Measurements from ENCODE around the gene LRG1. TPM values are rescaled to one million over a fixed set of nuclear protein-coding genes. Genes with fewer than 3 reads are reported as not detected.

LRG1 gene, protein sequence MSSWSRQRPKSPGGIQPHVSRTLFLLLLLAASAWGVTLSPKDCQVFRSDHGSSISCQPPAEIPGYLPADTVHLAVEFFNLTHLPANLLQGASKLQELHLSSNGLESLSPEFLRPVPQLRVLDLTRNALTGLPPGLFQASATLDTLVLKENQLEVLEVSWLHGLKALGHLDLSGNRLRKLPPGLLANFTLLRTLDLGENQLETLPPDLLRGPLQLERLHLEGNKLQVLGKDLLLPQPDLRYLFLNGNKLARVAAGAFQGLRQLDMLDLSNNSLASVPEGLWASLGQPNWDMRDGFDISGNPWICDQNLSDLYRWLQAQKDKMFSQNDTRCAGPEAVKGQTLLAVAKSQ
- 5.0 and 14.6 TPM in 2 replicates for total RNA-seq (2011; cell fraction: chromatin; rRNA removed; ENCODE audit: low replicate concordance)
- total RNA-seq (2011; cell fraction: nucleolus; rRNA removed), result 18.2 and 23.3 TPM in 2 replicates
- 12.4 and 14.4 TPM in 2 replicates for total RNA-seq (2011; cell fraction: nucleoplasm; rRNA removed)
- 8.4 and 10.6 TPM in 2 replicates for total RNA-seq (2014; rRNA removed)
- 3.8 and 4.6 TPM in 2 replicates for total RNA-seq (2014; rRNA removed; fragmentation: Illumina TruSeq; extraction: Trizol)
- 9.4 and 9.5 TPM in 2 replicates for total RNA-seq (2015; rRNA removed; fragmentation: Illumina TruSeq; extraction: Trizol)
- total RNA-seq (2021), result 11.5 and 11.7 TPM in 2 replicates
- polyA plus RNA-seq (2011; rRNA removed), result 10.9 and 11.9 TPM in 2 replicates
- polyA plus RNA-seq (2011; cell fraction: cytosol; rRNA removed), result 15.4 and 23.9 TPM in 2 replicates
- 2.7 and 3.4 TPM in 2 replicates for polyA plus RNA-seq (2011; cell fraction: nucleus; rRNA removed)
- 9.0 and 20.7 TPM in 2 replicates for polyA plus RNA-seq (2012)
- polyA plus RNA-seq (2014; fragmentation: Illumina TruSeq; extraction: Trizol), result 8.7 and 12.6 TPM in 2 replicates
- polyA plus RNA-seq (2014; fragmentation: Nextera tagmentation; extraction: Ambion mirVana), result 1 to 10 TPM; 1.5 to 5.1 TPM
- polyA plus RNA-seq (2014; rRNA removed), result 11.9 and 12.3 TPM in 2 replicates
- polyA minus RNA-seq (2011; rRNA and poly(A)+ RNA removed), result 3.2 and 3.6 TPM in 2 replicates
- polyA minus RNA-seq (2011; cell fraction: cytosol; rRNA and poly(A)+ RNA removed), result 6.2 and 7.6 TPM in 2 replicates
- polyA minus RNA-seq (2011; cell fraction: nucleus; rRNA and poly(A)+ RNA removed), result 1.2 and 2.6 TPM in 2 replicates
- percentile 72 among the genes with signal in this experiment for Bru-seq, nascent RNA
- BruChase-seq, experiment 1, labeled RNA remaining after a 2-hour chase, result percentile 73 among the genes with signal in this experiment
- BruChase-seq, experiment 2, labeled RNA remaining after a 6-hour chase, result percentile 79 among the genes with signal in this experiment
- long read RNA-seq, experiment 1, transcript LRG1-201 (2 exons, 3,036 nt), result major isoform, 44 of 81 reads
- long read RNA-seq, experiment 1, partial matches to known transcripts, result 0 of 81 reads
- long read RNA-seq, experiment 1, other reads (novel, unspliced or antisense), result 37 of 81 reads
- long read RNA-seq, experiment 2, transcript LRG1-201 (2 exons, 3,036 nt), result major isoform, 13 of 16 reads
- long read RNA-seq, experiment 2, partial matches to known transcripts, result 0 of 16 reads
- long read RNA-seq, experiment 2, other reads (novel, unspliced or antisense), result 3 of 16 reads
- long read RNA-seq, experiment 3, transcript LRG1-201 (2 exons, 3,036 nt), result major isoform, 19 of 23 reads
- long read RNA-seq, experiment 3, partial matches to known transcripts, result 0 of 23 reads
- long read RNA-seq, experiment 3, other reads (novel, unspliced or antisense), result 4 of 23 reads

DNA sequence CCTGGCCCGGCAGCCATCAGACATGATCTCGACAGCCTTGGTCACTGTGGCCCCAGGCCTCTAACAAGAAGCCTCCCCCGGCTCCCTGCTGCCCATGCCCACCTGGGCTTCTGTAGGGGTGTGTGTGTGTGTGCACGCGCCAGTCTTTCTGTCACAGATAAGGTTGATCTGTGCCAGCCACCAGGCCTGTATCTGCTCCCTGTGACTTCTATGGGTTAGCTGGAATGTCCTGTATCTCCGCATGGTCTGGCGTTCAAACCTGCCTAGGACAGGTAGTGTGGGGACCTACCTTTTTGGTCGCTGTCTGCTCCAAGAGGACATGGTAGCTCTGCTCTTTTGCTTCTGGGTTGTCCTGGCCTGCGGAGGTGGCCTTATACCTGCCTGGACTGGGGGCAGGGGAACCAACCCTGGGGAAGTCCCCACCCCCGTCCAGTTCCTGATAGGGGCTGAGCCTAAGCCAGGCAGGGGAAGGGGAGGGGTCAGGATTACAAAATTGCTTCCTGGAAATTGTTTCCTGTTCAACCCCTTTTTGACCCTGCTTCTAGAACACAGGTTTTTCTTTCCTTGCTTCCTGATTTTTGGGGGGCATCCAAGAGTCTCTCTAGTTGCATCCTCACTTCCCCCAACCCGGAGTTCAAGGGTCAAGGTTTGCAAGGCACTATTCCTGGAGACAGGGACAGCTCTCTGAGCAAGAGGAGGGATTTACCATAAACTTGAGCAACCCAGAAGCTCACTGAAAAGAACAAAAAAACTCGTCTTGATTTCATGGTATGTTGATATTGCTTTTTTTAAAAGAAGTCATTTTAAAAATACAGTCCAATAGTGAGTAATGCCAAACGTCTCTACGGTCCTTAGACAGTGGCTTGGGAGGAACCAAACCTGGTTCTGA lies at the start of gene LRG1:
Gene LRG1, minus strand, starts transcription at position 344 of the 889 bp plus-strand sequence. Its CDS starts 23 bp downstream, at position 321.
- Histone ChIP-seq H3K9me1 (ENCODE audit: control insufficient read depth, insufficient read depth, low read length) (no peaks in the 10 kb centered on the region), H3K9me3 (replicated peaks; ENCODE audit: control insufficient read depth, insufficient read depth, low read depth, low read length) (no peaks in the 10 kb centered on the region), H3K36me3 (ENCODE audit: control insufficient read depth, insufficient read depth, low read length) (peaks cover 9% of the 10 kb centered on the region; the same call in 1 of the 3 replicates), H3K27me3 (ENCODE audit: control insufficient read depth in 2 of 2, insufficient read depth in 2 of 2, low read length in 2 of 2) (no peaks in the 10 kb centered on the region), H3K9ac (ENCODE audit: insufficient read depth in 1 of 2, low read depth in 2 of 2, low read length in 2 of 2) (peak within 1 kb of the TSS; percentile 72 to 90), H3K79me2 (ENCODE audit: control insufficient read depth, insufficient read depth, low read length) (peaks cover 33% of the 10 kb centered on the region; the same call in 2 of the 3 replicates), H3K4me3 (peak within 1 kb of the TSS; percentile 48), H3K4me1 (replicated peaks in 1 of 2; ENCODE audit: control insufficient read depth in 2 of 2, insufficient read depth in 2 of 2, low read length in 2 of 2) (peaks cover 14 to 50% of the 10 kb centered on the region in 2 experiments; a peak in 4 of 5 replicates), H3K4me2 (ENCODE audit: insufficient read depth, low read length) (peak within 1 kb of the TSS; percentile 92), H2AFZ (ENCODE audit: low read depth, low read length) (peak within 1 kb of the TSS; percentile 94), H4K20me1 (replicated peaks; ENCODE audit: control insufficient read depth, insufficient read depth, low read length) (no peaks in the 10 kb centered on the region), H3K27ac (ENCODE audit: extremely low read depth, low read depth, low read length) (peak within 1 kb of the TSS; percentile 82)
- WGBS (ENCODE audit: insufficient coverage, low coverage, missing lambda C conversion rate), result 2% methylated on average over 13 of the region's 14 CpGs
- CTCF ChIA-PET (ENCODE audit: low intra/inter-chr PET ratio), result no interaction called here
- DNase-seq (ENCODE audit: extremely low read depth in 1 of 4, low spot score in 3 of 4) (peak; percentile 88 to 91 (median 90)), ATAC-seq (peak; percentile 89), FAIRE-seq (peak; percentile 100)
- POLR2A ChIA-PET, result interaction anchor here (0.6 to 1.0 kb wide), 6 partner anchors 8 to 317 kb away, joined by 3 to 4 read pairs (median 3); partner anchors contain the start of genes CHAF1A and PLIN4
- intact Hi-C loops (cut with micrococcal nuclease), result no loop called here
- TSS peak; percentile 62 for BruUV-seq (replicated peaks)
- in situ Hi-C loops (cut with MboI), result no loop called here
- TF ChIP-seq, protein P1, sequence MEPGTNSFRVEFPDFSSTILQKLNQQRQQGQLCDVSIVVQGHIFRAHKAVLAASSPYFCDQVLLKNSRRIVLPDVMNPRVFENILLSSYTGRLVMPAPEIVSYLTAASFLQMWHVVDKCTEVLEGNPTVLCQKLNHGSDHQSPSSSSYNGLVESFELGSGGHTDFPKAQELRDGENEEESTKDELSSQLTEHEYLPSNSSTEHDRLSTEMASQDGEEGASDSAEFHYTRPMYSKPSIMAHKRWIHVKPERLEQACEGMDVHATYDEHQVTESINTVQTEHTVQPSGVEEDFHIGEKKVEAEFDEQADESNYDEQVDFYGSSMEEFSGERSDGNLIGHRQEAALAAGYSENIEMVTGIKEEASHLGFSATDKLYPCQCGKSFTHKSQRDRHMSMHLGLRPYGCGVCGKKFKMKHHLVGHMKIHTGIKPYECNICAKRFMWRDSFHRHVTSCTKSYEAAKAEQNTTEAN (CRISPR knock-in tag; IDR thresholded peaks at IDR 0.05), result no peak
- TF ChIP-seq NFIC (IDR thresholded peaks at IDR 0.05), result peak; percentile 44; the same call in 1 of the 2 replicates
- TF ChIP-seq, protein P2, sequence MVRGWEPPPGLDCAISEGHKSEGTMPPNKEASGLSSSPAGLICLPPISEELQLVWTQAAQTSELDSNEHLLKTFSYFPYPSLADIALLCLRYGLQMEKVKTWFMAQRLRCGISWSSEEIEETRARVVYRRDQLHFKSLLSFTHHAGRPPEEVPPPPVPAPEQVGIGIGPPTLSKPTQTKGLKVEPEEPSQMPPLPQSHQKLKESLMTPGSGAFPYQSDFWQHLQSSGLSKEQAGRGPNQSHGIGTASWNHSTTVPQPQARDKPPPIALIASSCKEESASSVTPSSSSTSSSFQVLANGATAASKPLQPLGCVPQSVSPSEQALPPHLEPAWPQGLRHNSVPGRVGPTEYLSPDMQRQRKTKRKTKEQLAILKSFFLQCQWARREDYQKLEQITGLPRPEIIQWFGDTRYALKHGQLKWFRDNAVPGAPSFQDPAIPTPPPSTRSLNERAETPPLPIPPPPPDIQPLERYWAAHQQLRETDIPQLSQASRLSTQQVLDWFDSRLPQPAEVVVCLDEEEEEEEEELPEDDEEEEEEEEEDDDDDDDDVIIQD (CRISPR knock-in tag; IDR thresholded peaks at IDR 0.05), result no peak
- peak in 1 of 2 experiments; percentile 67; a peak in 1 of 4 replicates for TF ChIP-seq TEAD1 (CRISPR knock-in tag; IDR thresholded peaks at IDR 0.05)
- TF ChIP-seq ZNF57 (CRISPR knock-in tag; IDR thresholded peaks at IDR 0.05), result no peak
- no peak for TF ChIP-seq ZNF23 (CRISPR knock-in tag; IDR thresholded peaks at IDR 0.05)
- no peak for TF ChIP-seq BMI1 (IDR thresholded peaks at IDR 0.05; ENCODE audit: low read length)
- no peak for TF ChIP-seq FIP1L1 (IDR thresholded peaks at IDR 0.05; ENCODE audit: low read depth, low read length, poor library complexity, severe bottlenecking)
- no peak for TF ChIP-seq U2AF1 (optimal IDR thresholded peaks at IDR 0.05; ENCODE audit: low read depth, low read length)
- peak; percentile 76 for TF ChIP-seq ELF2 (CRISPR knock-in tag; IDR thresholded peaks at IDR 0.05)
- no peak for TF ChIP-seq TSC22D4 (tag; IDR thresholded peaks at IDR 0.05)
